H54 (cell line): ENCODE measurements around the gene GABBR2.

ENCODE experiments used
- DNase-seq: peaks from one replicate; pipeline ENCODE4 v3.0.0; 2011; ENCODE audit warnings: low spot score, mixed read lengths; ENCODE audit not compliant: insufficient read length
- FAIRE-seq: peaks from 3 replicates; lab custom pipeline; 2011; peaks lifted over from hg19 to GRCh38; lab: Jason Lieb, UNC
- POLR2A ChIP-seq: IDR thresholded peaks from 2 replicates; pipeline ENCODE4 v1.6.1; 2011; ENCODE audit warnings: low read depth, mild to moderate bottlenecking, low read length

The GABBR2 gene

DNA sequence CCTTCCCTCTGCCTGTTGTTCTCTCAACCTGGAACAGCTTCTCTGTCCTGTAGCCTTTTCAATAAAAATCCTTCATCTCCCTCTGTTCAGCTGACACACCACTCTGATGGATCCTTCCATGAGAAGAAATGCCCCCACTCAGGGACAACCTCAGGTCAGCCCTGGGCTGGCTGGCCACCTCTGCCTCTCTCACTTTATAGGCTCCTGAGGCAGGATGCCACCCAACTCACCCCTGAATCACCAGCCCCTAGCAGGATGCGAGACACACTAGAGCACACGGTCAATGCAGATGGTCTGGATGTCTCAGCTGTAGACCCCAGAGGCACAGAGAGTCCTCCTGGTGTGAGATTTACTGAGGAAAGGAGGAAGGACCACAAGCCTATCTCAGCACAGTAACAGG, 93.8 kb downstream of the GABBR2 start:
- FAIRE-seq (no peak), DNase-seq (no peak)
- TF ChIP-seq POLR2A: no peak

- FAIRE-seq (no peak), DNase-seq (no peak)
- TF ChIP-seq POLR2A: no peak
These were observed 96.5 kb downstream of the GABBR2 start for GRCh38 chr9:98612061-98612752.

- FAIRE-seq (no peak), DNase-seq (no peak)
- TF ChIP-seq POLR2A: no peak
These were observed 97.4 kb downstream of the GABBR2 start for GRCh38 chr9:98611319-98611718.

GRCh38 chr9:98610711-98611110, 98.0 kb downstream of the GABBR2 start:
- DNase-seq (no peak), FAIRE-seq (no peak)
- no peak for TF ChIP-seq POLR2A

DNA sequence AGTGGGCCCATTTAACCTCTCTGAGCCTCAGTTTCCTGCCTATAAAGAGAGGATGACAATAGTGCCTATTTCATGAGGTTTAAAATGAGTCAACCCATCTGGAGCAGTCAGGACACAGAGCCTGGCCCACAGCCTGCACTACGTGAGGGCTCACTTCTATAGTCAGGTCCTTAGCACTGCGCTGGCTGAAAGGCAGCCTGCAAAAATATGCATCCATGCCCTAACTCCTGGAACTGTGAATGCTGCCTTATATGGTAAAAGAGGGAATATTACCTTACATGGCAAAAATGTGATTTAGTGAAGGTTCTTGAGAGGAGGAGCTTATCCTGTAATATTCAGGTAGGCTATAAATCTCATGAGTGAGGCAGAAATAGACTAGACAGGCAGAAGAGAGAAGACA, 98.5 kb downstream of the GABBR2 start:
- DNase-seq (no peak), FAIRE-seq (no peak)
- TF ChIP-seq POLR2A: no peak

- no peak for DNase-seq
- FAIRE-seq: no peak
- TF ChIP-seq POLR2A: no peak
These were observed 99.1 kb downstream of the GABBR2 start for GRCh38 chr9:98609646-98610045.

DNA sequence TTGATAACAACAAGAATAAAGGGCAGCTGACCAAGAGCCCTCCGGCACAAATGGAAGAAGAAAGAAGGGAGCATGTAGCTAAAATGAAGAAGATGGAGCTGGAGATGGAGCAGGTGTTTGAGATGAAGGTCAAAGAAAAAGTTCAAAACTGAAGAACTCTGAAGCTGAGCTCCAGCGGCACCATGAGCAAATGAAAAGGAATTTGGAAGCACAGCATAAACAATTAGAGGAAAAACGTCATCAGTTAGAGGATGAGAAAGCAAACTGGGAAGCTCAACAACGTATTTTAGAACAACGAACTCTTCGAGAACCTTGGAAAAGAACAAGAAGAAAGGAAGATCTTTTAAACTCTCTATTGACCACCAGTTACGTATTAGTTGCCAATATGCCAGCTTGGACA, 100.9 kb downstream of the GABBR2 start:
- no peak for DNase-seq
- TF ChIP-seq POLR2A: no peak
- no peak for FAIRE-seq

DNA sequence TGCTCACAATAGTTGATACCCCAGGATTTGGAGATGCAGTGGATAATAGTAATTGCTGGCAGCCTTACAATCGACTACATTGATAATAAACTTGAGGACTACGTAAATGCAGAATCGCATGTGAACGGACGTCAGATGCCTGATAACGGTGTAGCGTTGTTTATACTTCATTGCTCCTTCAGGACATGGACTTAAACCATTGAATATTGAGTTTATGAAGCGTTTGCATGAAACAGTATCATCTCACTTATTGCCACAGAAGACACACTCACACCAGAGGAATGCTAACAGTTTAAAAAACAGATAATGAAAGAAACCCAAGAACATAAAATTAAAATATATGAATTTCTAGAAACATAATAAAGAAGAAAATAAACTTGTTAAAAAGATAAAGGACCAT, 101.6 kb downstream of the GABBR2 start:
- no peak for DNase-seq
- no peak for TF ChIP-seq POLR2A
- FAIRE-seq: no peak

GRCh38 chr9:98606730-98607129, 102.0 kb downstream of the GABBR2 start:
- no peak for FAIRE-seq
- no peak for DNase-seq
- no peak for TF ChIP-seq POLR2A

DNA sequence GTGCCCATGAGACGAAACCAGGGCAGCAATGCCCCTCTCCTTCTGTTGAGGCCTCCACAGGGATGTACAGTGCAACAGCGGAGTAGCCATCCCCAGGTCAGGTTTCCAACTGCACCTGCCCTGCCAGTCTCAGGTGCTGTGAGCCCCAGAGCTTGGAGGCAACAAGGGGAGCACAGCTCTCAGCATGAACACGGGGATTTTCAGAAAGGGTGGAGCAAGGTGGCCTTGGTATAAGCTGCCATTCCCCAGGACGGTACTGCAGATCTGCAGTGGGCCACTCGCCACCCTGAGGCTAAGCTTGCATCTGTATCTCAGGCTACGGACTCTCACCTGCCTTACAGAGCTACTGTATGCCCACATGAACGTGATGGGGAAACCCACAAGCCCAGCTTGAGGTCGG, 103.6 kb downstream of the GABBR2 start:
- DNase-seq (no peak), FAIRE-seq (no peak)
- TF ChIP-seq POLR2A: no peak

- no peak for FAIRE-seq
- no peak for TF ChIP-seq POLR2A
- no peak for DNase-seq
These were observed 104.8 kb downstream of the GABBR2 start for GRCh38 chr9:98603821-98604383.

DNA sequence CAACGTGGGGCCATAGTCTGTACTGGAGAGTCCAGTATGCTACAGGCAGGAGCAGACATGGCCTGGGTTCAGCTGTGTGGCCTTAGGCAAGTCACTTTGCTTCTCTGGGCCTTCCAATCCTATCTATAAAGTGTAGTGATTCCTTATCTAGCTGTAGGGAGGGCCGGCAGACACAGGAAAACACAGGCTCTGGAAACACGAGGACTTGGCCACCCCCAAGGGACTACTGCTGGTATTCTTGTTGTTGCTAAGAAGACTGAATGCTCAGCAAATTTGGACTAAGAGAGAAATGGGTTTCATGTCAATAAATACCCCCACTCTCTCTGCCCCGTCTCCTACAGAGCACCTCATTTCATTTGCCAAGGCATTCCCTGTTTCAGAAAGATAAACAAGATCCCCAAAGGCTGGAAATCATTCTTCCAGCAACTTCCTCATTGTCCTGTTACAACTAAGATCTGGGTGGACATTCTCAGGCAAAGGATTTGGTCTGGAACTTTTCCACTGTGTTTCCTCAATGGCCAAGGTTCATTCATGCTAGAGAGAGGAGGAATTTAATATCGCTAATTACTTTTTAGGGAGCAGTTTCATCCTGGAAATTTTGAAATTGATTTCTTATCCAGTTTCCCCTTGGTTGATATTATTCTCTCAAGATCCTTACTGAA, 105.8 kb downstream of the GABBR2 start:
- no peak for TF ChIP-seq POLR2A
- no peak for DNase-seq
- no peak for FAIRE-seq

DNA sequence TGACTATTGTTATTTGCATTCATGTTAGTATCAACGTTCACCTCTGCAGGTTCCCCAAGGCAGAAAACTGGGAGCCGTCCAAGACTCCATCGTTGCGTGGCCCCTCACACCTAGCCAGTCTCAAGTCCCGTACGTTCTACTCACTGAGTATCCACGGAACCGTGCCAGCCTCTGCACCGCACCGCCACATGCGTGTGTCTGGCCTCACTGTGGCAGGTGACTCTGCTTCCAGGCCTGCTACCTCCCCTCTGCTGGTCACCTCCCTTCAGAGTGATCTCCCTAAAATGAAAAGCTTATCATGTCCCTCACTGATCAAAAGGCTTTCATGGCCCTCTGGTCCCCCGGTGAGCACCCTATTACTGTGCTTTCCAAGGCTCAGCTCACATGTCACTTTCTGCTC, 108.1 kb downstream of the GABBR2 start:
- DNase-seq (no peak), FAIRE-seq (no peak)
- no peak for TF ChIP-seq POLR2A

- no peak for TF ChIP-seq POLR2A
- no peak for DNase-seq
- no peak for FAIRE-seq
These were observed 109.0 kb downstream of the GABBR2 start for GRCh38 chr9:98599566-98600216.
